SH-SY5Y (cell line): ENCODE measurements around the gene MALRD1.

ENCODE experiments used
- GATA2 ChIP-seq: IDR thresholded peaks from 2 replicates; pipeline ENCODE4 v1.6.1; 2011; ENCODE audit warnings: mild to moderate bottlenecking, low read depth, low read length
- GATA3 ChIP-seq: IDR thresholded peaks from 2 replicates; pipeline ENCODE4 v1.6.1; 2011; ENCODE audit warnings: low read depth, mild to moderate bottlenecking, low read length, moderate library complexity

- TF ChIP-seq GATA2 (no peak), GATA3 (no peak)
Measured at GRCh38 chr10:19416164-19416563, 367.6 kb downstream of the MALRD1 start.
